Measurements from ENCODE around the gene GFAP.

DNA sequence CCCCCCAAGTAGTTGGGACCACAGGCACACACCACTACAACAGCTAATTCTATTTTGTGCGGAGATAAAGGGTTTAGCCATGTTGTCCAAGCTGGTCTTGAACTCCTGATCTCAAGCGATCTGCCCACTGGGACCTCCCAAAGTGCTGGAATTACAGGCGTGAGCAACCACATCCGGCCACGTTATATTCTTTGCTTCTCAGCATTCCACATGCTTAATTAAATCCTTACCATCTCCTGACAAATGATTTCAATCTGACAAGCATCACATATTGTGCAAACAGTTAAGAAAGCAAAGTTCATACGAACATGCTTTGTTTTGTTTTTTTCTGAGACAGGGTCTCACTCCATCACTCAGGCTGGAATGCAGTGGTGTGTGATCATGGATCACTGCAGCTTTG lies 49.4 kb downstream of the GFAP start:
- TF ChIP-seq POLR2AphosphoS5 (IDR thresholded peaks at IDR 0.05; ENCODE audit: borderline replicate concordance, low read depth, low read length) (no peak), EZH2 (IDR thresholded peaks at IDR 0.05) (no peak), FOXP2 (optimal IDR thresholded peaks at IDR 0.05; ENCODE audit: control extremely low read depth, extremely low read length, insufficient read depth) (no peak)
